GM23248 (cell line): ENCODE results near the gene RTN4RL1.

Experiments
- EZH2 ChIP-seq: fragments of 200-600 bp; sonication (generic); IDR thresholded peaks from 2 replicates; pipeline ENCODE4 v1.6.1; 2018; ENCODE audit warnings: antibody characterized with exemption, mild to moderate bottlenecking; ENCODE audit not compliant: insufficient read depth, poor library complexity, severe bottlenecking
- EZH2phosphoT487 ChIP-seq: fragments of 200-600 bp; sonication (generic); IDR thresholded peaks from 2 replicates; pipeline ENCODE4 v1.6.1; 2018; ENCODE audit warnings: antibody characterized with exemption, moderate library complexity, mild to moderate bottlenecking, low read depth; ENCODE audit not compliant: insufficient read depth

- no peak for TF ChIP-seq EZH2
- no peak for TF ChIP-seq EZH2phosphoT487
Observed at GRCh38 chr17:2023256-2023655, 1.9 kb downstream of the RTN4RL1 start.
